Measurements from ENCODE around the gene CEP41.

DNA sequence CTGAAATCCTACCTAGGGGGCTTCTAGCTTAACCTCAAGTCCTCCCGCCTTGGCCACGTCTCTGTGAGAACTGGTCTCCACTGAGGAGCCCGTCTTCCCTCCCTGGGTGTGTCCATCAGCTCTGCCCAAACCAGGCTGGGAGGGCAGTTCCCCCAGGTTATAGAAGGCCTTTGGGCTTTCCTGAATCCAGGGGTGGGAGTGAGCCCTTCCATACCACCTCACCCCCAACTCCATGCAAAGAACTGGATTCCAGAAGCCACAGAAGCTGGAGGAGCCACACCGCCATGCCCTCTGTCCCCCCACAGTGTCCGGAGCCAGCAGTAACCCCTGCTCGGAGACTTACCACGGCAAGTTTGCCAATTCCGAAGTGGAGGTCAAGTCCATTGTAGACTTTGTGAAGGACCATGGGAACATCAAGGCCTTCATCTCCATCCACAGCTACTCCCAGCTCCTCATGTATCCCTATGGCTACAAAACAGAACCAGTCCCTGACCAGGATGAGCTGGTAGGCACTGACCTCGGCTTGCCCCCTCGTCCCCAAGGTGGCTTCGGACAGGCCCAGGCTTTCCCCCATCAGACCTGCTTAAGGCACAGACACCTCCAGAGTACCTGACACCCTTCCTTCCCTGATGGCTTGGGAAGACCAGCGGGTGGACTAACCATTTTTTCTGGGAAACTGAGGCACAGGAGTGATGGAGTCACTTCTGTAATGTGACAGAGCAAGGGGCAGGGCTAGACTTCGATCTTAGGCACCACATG is 55.8 kb downstream of the CEP41 start:
- TF ChIP-seq, protein P1, sequence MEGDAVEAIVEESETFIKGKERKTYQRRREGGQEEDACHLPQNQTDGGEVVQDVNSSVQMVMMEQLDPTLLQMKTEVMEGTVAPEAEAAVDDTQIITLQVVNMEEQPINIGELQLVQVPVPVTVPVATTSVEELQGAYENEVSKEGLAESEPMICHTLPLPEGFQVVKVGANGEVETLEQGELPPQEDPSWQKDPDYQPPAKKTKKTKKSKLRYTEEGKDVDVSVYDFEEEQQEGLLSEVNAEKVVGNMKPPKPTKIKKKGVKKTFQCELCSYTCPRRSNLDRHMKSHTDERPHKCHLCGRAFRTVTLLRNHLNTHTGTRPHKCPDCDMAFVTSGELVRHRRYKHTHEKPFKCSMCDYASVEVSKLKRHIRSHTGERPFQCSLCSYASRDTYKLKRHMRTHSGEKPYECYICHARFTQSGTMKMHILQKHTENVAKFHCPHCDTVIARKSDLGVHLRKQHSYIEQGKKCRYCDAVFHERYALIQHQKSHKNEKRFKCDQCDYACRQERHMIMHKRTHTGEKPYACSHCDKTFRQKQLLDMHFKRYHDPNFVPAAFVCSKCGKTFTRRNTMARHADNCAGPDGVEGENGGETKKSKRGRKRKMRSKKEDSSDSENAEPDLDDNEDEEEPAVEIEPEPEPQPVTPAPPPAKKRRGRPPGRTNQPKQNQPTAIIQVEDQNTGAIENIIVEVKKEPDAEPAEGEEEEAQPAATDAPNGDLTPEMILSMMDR (IDR thresholded peaks at IDR 0.05): no peak
- no peak for TF ChIP-seq POLR2A (IDR thresholded peaks at IDR 0.05)

Data from body of pancreas (tissue), 4 donors.